Activated T-cell treated with anti-CD3 and anti-CD28 coated beads, Interleukin-2, amount 50 U/mL, for 24 hours (primary cell): ENCODE data around the gene KCNJ5.
A peak's percentile ranks its signal among the peaks of the same experiment; 100 is the strongest.

Experiments
- DNase-seq: peaks from one replicate; pipeline ENCODE4 v3.0.0-alpha.2; 2020
- H3K27ac Mint-ChIP-seq: 2 replicates; pipeline ENCODE4 v1.8.0; 2020; ENCODE audit warnings: mild to moderate bottlenecking, mixed read lengths
- H3K27me3 Mint-ChIP-seq: 2 replicates; pipeline ENCODE4 v1.8.0; 2020; ENCODE audit warnings: mixed read lengths
- H3K36me3 Mint-ChIP-seq: 2 replicates; pipeline ENCODE4 v1.8.0; 2020; ENCODE audit warnings: low read depth, mixed read lengths
- H3K4me1 Mint-ChIP-seq: 2 replicates; pipeline ENCODE4 v1.8.0; 2020; ENCODE audit warnings: low read depth, mixed read lengths
- H3K4me3 Mint-ChIP-seq: 2 replicates; pipeline ENCODE4 v1.8.0; 2020; ENCODE audit warnings: mild to moderate bottlenecking, moderate library complexity, mixed read lengths
- H3K9me3 Mint-ChIP-seq: 2 replicates; pipeline ENCODE4 v1.8.0; 2020; ENCODE audit warnings: mixed read lengths

KCNJ5 gene

GRCh38 chr11:128862406-128862805 lies 28.8 kb upstream of the KCNJ5 start:
- H3K27ac Mint-ChIP-seq: no peak overlapping the region

DNA sequence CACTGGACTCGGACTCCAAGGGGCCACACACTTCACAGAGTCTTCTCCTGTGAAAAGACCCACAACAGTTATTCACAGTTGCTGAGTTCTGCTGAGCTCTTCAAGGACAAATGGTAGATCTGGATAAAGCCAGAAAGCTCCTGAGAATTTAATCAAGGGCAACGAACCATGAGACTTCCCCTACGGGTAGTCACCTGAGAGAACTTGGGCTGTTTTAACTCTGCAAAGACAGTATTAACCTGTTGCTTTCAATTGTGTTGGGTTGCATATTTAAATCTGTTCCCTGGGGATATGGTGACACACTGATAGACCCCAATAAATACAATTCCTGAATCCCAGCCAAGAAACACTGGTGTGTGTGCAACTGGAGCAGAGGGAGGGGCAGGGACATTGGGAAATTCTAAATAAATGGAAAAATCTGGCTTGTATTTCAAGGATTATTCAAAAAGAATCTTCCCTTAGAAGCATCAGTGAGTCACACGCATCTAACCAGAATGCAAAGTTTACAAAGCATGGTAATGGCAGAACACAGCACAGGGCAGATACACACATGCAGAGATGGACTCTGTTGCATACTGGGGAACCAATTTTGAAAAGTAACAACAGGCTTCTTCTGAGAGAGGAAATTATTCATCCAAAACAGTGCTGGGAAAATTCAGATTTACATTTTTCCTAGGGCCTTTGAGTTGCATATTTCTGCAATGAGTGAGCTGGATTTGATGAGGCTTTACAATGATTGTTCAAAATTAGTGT lies 28.1 kb upstream of the KCNJ5 start:
- H3K9me3 Mint-ChIP-seq: no peaks in the 10 kb centered on the region
- DNase-seq: no peak

More at GRCh38 chr11:128862406-128862805, 28.8 kb upstream of the KCNJ5 start:
- H3K4me3 Mint-ChIP-seq: no peak overlapping the region
- H3K4me1 Mint-ChIP-seq: peaks cover 4% of the 10 kb centered on the region
- H3K27me3 Mint-ChIP-seq: peaks cover 4% of the 10 kb centered on the region
- H3K9me3 Mint-ChIP-seq: no peaks in the 10 kb centered on the region
- H3K36me3 Mint-ChIP-seq: no peaks in the 10 kb centered on the region
- DNase-seq: no peak

DNA sequence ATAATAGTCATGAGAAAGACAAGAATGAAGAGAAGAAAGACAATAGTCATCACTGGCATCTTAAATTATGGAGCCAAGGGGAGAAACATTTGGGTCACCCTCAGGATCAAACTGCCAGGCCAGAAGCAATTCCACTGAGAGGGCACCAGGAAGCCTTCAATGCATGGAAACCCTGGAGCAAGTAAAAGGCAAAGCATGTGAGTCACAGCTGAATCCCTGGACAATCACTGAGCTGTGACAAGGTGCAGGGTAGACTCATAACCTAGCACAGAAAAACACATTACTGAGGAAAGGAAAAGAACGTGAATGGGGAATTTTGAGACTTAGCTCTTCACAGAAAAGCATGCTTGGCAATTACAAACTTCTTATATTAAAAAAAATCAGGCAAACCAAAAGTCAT lies 25.7 kb upstream of the KCNJ5 start:
- Mint-ChIP-seq H3K9me3 (no peaks in the 10 kb centered on the region), H3K27me3 (no peaks in the 10 kb centered on the region), H3K4me3 (no peak overlapping the region), H3K27ac (no peak overlapping the region), H3K4me1 (no peaks in the 10 kb centered on the region), H3K36me3 (no peaks in the 10 kb centered on the region)
- no peak for DNase-seq

More for the DNA sequence above, 28.1 kb upstream of the KCNJ5 start:
- Mint-ChIP-seq H3K4me1 (peaks cover 4% of the 10 kb centered on the region), H3K27ac (no peak overlapping the region), H3K27me3 (peaks cover 4% of the 10 kb centered on the region), H3K36me3 (no peaks in the 10 kb centered on the region), H3K4me3 (no peak overlapping the region)

- peak; percentile 37 for DNase-seq
- H3K4me3 Mint-ChIP-seq: no peak within 1 kb of the TSS
- H3K27me3 Mint-ChIP-seq: no peaks in the 10 kb centered on the region
- no peaks in the 10 kb centered on the region for H3K9me3 Mint-ChIP-seq
- H3K27ac Mint-ChIP-seq: no peak within 1 kb of the TSS
- no peaks in the 10 kb centered on the region for H3K4me1 Mint-ChIP-seq
- no peaks in the 10 kb centered on the region for H3K36me3 Mint-ChIP-seq
Observed at GRCh38 chr11:128867277-128867676, 23.9 kb upstream of the KCNJ5 start, which contains the start of gene KCNJ1. TSS of gene KCNJ1 (minus strand) at chr11:128867296. CDS start at chr11:128840243, 27,053 bp downstream.

DNA sequence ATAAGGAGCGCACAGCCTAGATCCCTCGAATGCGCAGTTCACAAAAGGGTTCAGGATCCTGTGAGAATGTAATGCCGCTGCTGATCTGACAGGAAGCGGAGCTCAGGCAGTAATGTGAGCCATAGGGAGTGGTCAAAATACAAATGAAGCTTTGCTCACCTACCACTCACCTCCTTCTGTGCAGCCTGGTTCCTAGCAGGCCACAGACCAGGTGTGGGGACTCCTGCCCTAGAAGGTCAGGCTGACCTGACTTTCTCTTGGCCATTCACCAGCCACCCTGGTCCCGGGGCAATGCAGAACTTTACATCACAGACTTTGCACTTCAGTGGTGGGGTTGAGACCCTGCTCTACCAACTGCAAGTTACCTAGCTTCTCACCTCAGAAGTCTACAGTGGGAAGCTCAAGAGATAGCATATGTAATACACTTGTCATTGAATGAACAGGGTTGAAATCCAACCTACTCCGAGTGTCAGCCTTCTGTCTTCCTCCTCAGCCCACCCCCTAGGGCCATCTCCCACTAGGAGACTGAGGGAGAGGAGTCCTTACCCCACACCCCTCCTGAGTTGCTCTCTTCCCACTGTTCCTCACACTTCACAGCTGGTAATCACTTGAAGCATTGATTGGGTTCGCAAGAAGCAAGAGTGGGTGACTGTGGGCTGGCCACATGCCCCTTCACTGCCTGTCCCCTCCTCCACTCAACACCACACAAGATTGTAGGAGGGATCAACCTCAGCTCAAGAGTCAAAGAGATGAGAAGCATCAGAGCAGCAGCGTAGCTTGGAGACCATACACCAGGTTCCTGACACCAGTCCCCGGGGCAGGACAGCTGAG lies 22.1 kb upstream of the KCNJ5 start:
- Mint-ChIP-seq H3K27me3 (no peaks in the 10 kb centered on the region), H3K36me3 (no peaks in the 10 kb centered on the region), H3K4me3 (no peak overlapping the region), H3K9me3 (no peaks in the 10 kb centered on the region), H3K4me1 (no peaks in the 10 kb centered on the region), H3K27ac (no peak overlapping the region)
- DNase-seq: peak; percentile 47

DNA sequence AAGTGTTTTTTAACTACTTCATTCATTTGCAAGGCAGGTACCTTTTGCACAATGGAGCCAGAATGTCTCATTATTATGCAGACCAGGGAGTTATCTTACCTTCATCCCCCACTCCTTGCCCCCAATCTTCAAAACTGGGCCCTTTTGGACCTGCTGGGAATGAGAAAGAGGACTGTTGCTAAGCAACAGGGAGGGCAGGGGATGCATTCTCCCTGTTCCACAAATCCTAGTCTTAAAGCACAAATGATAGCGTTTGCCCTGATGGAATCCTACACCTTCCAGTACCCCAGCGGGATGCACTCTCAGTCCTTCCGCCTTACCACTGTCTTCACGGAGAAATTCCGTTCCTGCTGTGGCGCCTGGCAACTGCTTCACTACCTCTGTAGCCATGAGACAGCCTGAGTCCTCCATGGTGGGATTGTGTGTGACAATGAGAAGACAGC lies 20.0 kb upstream of the KCNJ5 start:
- Mint-ChIP-seq H3K36me3 (no peaks in the 10 kb centered on the region), H3K27me3 (no peaks in the 10 kb centered on the region), H3K27ac (no peak overlapping the region)

DNA sequence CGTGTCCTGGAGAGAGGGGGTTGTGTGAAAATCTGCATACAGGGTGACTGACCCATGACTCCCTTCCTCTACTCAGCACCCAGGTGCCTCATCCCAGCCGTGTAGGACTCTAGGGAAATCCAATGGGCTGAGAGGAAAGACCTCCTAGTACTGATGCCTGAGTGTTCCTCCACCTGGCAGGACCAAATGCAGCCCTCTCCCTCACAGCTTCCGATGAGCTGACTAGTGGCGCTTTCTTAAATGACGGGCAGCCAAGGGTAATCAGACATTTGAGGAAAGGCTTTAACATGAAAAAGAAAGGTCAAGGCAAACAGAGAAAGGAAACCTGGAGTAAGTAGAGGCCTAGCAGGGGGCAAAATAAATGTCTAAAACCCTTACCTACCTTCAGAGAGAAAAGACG lies 19.1 kb upstream of the KCNJ5 start:
- Mint-ChIP-seq H3K27me3 (no peaks in the 10 kb centered on the region), H3K36me3 (no peaks in the 10 kb centered on the region), H3K9me3 (no peaks in the 10 kb centered on the region), H3K4me1 (no peaks in the 10 kb centered on the region), H3K27ac (no peak overlapping the region), H3K4me3 (no peak overlapping the region)
- DNase-seq: no peak

More for the DNA sequence above, 20.0 kb upstream of the KCNJ5 start:
- Mint-ChIP-seq H3K9me3 (no peaks in the 10 kb centered on the region), H3K4me1 (no peaks in the 10 kb centered on the region), H3K4me3 (no peak overlapping the region)
- DNase-seq: no peak

- Mint-ChIP-seq H3K36me3 (no peaks in the 10 kb centered on the region), H3K9me3 (no peaks in the 10 kb centered on the region), H3K27me3 (no peaks in the 10 kb centered on the region), H3K4me1 (no peaks in the 10 kb centered on the region), H3K27ac (no peak overlapping the region), H3K4me3 (no peak overlapping the region)
- no peak for DNase-seq
Observed at GRCh38 chr11:128872594-128872993, 18.6 kb upstream of the KCNJ5 start.

GRCh38 chr11:128874427-128874826 lies 16.7 kb upstream of the KCNJ5 start:
- H3K27me3 Mint-ChIP-seq: no peaks in the 10 kb centered on the region

DNA sequence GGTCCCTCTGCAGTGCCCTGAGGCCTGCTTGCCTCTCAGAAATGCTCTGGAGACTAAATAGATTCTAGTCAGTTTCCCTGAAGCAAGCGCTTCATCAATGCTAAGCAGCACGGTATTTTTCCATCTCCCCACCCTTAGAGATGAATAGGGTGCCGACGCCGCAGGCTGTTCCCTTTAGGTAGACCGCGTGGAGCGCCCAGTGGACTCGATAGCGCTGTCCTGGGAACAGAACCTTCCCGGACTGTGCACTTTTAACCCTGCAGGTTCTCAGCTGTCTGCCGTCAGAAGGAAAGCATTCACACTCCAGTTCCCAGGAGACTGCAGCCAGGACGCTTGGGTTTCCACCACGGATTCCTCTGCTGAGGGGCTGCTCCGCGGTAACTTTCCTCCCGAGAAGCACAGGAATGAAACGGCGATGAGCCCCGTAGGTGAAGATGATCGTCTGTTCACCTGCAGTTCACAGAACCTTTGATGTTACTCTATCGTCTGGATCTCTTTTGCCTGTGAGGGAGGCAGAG lies 15.0 kb upstream of the KCNJ5 start:
- Mint-ChIP-seq H3K4me3 (no peak overlapping the region), H3K27ac (no peak overlapping the region), H3K4me1 (no peaks in the 10 kb centered on the region), H3K27me3 (no peaks in the 10 kb centered on the region), H3K9me3 (no peaks in the 10 kb centered on the region), H3K36me3 (no peaks in the 10 kb centered on the region)
- no peak for DNase-seq

More at GRCh38 chr11:128874427-128874826, 16.7 kb upstream of the KCNJ5 start:
- Mint-ChIP-seq H3K4me3 (no peak overlapping the region), H3K27ac (no peak overlapping the region), H3K36me3 (no peaks in the 10 kb centered on the region), H3K4me1 (no peaks in the 10 kb centered on the region), H3K9me3 (no peaks in the 10 kb centered on the region)
- no peak for DNase-seq

DNA sequence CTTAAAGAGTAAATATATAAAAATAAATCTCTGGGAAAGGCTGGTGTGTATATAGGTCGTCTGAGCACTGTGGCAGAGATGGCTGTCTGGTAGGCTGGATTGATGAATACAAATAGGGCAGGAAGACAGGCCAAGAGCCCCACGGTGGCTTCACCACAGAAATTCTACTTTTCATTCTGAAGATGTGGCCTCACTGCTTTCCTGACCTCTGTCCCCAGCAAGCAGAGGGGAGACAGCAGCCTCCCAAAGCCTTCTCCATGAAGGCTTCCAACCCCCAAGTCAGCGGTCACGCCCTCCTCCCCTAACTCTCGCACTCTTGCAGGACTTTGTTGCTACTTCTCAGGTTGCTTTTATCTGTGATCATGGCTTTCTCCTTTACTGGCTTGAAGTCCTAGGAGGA lies 13.4 kb upstream of the KCNJ5 start:
- Mint-ChIP-seq H3K36me3 (no peaks in the 10 kb centered on the region), H3K27ac (no peak overlapping the region), H3K4me3 (no peak overlapping the region), H3K9me3 (no peaks in the 10 kb centered on the region), H3K4me1 (no peaks in the 10 kb centered on the region), H3K27me3 (peaks cover 5% of the 10 kb centered on the region)
- DNase-seq: no peak

DNA sequence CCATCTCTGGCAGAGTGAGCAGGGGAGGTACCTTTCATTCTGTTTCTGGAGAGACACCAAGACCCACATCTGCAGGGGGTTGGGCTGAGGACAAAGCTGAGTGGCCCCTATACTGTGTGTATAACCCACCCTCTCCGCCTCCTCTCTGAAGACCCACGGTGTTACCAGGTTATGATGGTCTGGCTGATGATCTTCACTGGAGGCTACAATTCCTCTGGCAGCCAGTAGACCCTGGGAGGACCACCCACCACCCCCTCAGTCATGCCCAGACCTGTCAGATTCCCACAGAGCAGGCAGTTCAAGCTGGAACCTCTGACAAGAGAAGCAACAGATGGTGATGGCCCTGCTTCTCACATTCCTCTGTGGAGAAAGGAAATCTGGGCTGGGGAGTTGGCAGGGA lies 12.7 kb upstream of the KCNJ5 start:
- H3K27ac Mint-ChIP-seq: no peak overlapping the region
- H3K36me3 Mint-ChIP-seq: no peaks in the 10 kb centered on the region
- no peak overlapping the region for H3K4me3 Mint-ChIP-seq
- H3K4me1 Mint-ChIP-seq: no peaks in the 10 kb centered on the region
- DNase-seq: no peak
- H3K27me3 Mint-ChIP-seq: peaks cover 12% of the 10 kb centered on the region
- no peaks in the 10 kb centered on the region for H3K9me3 Mint-ChIP-seq

GRCh38 chr11:128879817-128880216 lies 11.3 kb upstream of the KCNJ5 start:
- no peak for DNase-seq
- Mint-ChIP-seq H3K27me3 (peaks cover 21% of the 10 kb centered on the region), H3K27ac (no peak overlapping the region), H3K4me3 (no peak overlapping the region), H3K4me1 (no peaks in the 10 kb centered on the region), H3K36me3 (no peaks in the 10 kb centered on the region), H3K9me3 (no peaks in the 10 kb centered on the region)

GRCh38 chr11:128881221-128881620 lies 9.9 kb upstream of the KCNJ5 start:
- H3K27me3 Mint-ChIP-seq: peaks cover 30% of the 10 kb centered on the region
- no peaks in the 10 kb centered on the region for H3K4me1 Mint-ChIP-seq
- no peaks in the 10 kb centered on the region for H3K9me3 Mint-ChIP-seq
- no peak overlapping the region for H3K4me3 Mint-ChIP-seq
- H3K27ac Mint-ChIP-seq: no peak overlapping the region
- H3K36me3 Mint-ChIP-seq: no peaks in the 10 kb centered on the region
- no peak for DNase-seq

GRCh38 chr11:128882451-128882850 lies 8.7 kb upstream of the KCNJ5 start:
- H3K27ac Mint-ChIP-seq: no peak overlapping the region
- H3K27me3 Mint-ChIP-seq: peaks cover 37% of the 10 kb centered on the region
- no peaks in the 10 kb centered on the region for H3K36me3 Mint-ChIP-seq
- no peaks in the 10 kb centered on the region for H3K9me3 Mint-ChIP-seq
- H3K4me1 Mint-ChIP-seq: peaks cover 2% of the 10 kb centered on the region
- no peak overlapping the region for H3K4me3 Mint-ChIP-seq
- no peak for DNase-seq
